NCI-H526 (cell line): ENCODE data around the gene TSPAN11.
A peak's percentile ranks its signal among the peaks of the same experiment; 100 is the strongest.

ENCODE experiments used
- DNase-seq, 2 experiments: peaks; one replicate each; lab custom pipeline; 2025; lab: John Stamatoyannopoulos, UW

TSPAN11 gene

GRCh38 chr12:30911207-30911606, 15.3 kb upstream of the TSPAN11 start:
- DNase-seq: no peak

GRCh38 chr12:30913323-30913722, 13.2 kb upstream of the TSPAN11 start:
- no peak for DNase-seq

GRCh38 chr12:30914986-30915591, 11.5 kb upstream of the TSPAN11 start:
- DNase-seq: no peak

GRCh38 chr12:30923057-30923456, 3.5 kb upstream of the TSPAN11 start:
- DNase-seq: no peak

GRCh38 chr12:30925607-30926242, 823 bp upstream of the TSPAN11 start:
- peak in 1 of 2 experiments; percentile 30 for DNase-seq

GRCh38 chr12:30927222-30927611, 669 bp downstream of the TSPAN11 start:
- DNase-seq: peak in 1 of 2 experiments; percentile 25

- no peak for DNase-seq
These were observed 2.1 kb downstream of the TSPAN11 start for GRCh38 chr12:30928356-30929244.

GRCh38 chr12:30930238-30930637, 3.7 kb downstream of the TSPAN11 start:
- DNase-seq: no peak

GRCh38 chr12:30930641-30931040, 4.1 kb downstream of the TSPAN11 start:
- DNase-seq: no peak

- DNase-seq: no peak
These were observed 6.3 kb downstream of the TSPAN11 start for GRCh38 chr12:30932881-30933280.

- DNase-seq: no peak
These were observed 8.3 kb downstream of the TSPAN11 start for GRCh38 chr12:30934811-30935210.

- no peak for DNase-seq
These were observed 9.5 kb downstream of the TSPAN11 start for GRCh38 chr12:30936036-30936435.

GRCh38 chr12:30939234-30939633, 12.7 kb downstream of the TSPAN11 start:
- no peak for DNase-seq

GRCh38 chr12:30942486-30942885, 15.9 kb downstream of the TSPAN11 start:
- DNase-seq: no peak

GRCh38 chr12:30942936-30943335, 16.4 kb downstream of the TSPAN11 start:
- DNase-seq: no peak

- no peak for DNase-seq
These were observed 19.1 kb downstream of the TSPAN11 start for GRCh38 chr12:30945443-30946164.

GRCh38 chr12:30952015-30952414, 25.5 kb downstream of the TSPAN11 start:
- no peak for DNase-seq

- DNase-seq: peak; percentile 4 to 49
These were observed 26.7 kb downstream of the TSPAN11 start for GRCh38 chr12:30953257-30953656.

GRCh38 chr12:30953951-30954751, 27.6 kb downstream of the TSPAN11 start:
- DNase-seq: no peak

GRCh38 chr12:30955214-30955613, 28.7 kb downstream of the TSPAN11 start:
- DNase-seq: no peak

GRCh38 chr12:30959110-30959710, 32.7 kb downstream of the TSPAN11 start:
- DNase-seq: no peak
